CD4-positive, alpha-beta T cell treated with Interleukin-6 for 4 hours (primary cell): ENCODE data around the gene MGAT1.
A peak's percentile ranks its signal among the peaks of the same experiment; 100 is the strongest.
"Not testable (repeated sequence)": the region's sequence is repeated elsewhere in the genome, so short reads cannot be mapped to it uniquely, and the experiment has no call there.

Source experiments
- DNase-seq: peaks from one replicate; pipeline ENCODE4 v3.0.0-alpha.2; 2020; ENCODE audit warnings: mixed read lengths

Gene MGAT1

GRCh38 chr5:180802325-180803180, at the start of gene MGAT1:
Gene MGAT1, minus strand, starts transcription at chr5:180802806. Its CDS starts 9,835 bp downstream, at chr5:180792971.
- DNase-seq, result peak; percentile 86

GRCh38 chr5:180850434-180851078, 48.0 kb upstream of the MGAT1 start:
- DNase-seq, result no peak

GRCh38 chr5:180849827-180850226, 47.2 kb upstream of the MGAT1 start:
- DNase-seq, result no peak

- DNase-seq, result no peak
Observed at GRCh38 chr5:180848878-180849277, 46.3 kb upstream of the MGAT1 start.

GRCh38 chr5:180848265-180848664, 45.7 kb upstream of the MGAT1 start:
- no peak for DNase-seq

- DNase-seq, result no peak
Observed at GRCh38 chr5:180847026-180847425, 44.4 kb upstream of the MGAT1 start.

- DNase-seq, result no peak
Observed at GRCh38 chr5:180844858-180845257, 42.3 kb upstream of the MGAT1 start.

- DNase-seq, result no peak
Observed at GRCh38 chr5:180844432-180844831, 41.8 kb upstream of the MGAT1 start.

GRCh38 chr5:180839935-180840334, 37.3 kb upstream of the MGAT1 start:
- no peak for DNase-seq

- no peak for DNase-seq
Observed at GRCh38 chr5:180839227-180839626, 36.6 kb upstream of the MGAT1 start.

- no peak for DNase-seq
Observed at GRCh38 chr5:180837478-180837877, 34.9 kb upstream of the MGAT1 start.

GRCh38 chr5:180832638-180833068, 30.0 kb upstream of the MGAT1 start:
- peak; percentile 65 for DNase-seq

GRCh38 chr5:180831139-180832093, 28.8 kb upstream of the MGAT1 start:
- DNase-seq, result peak; percentile 84

- DNase-seq, result peak; percentile 79
Observed at GRCh38 chr5:180830253-180831138, 27.9 kb upstream of the MGAT1 start.

GRCh38 chr5:180829726-180830125, 27.1 kb upstream of the MGAT1 start:
- no peak for DNase-seq

- DNase-seq, result not testable (repeated sequence)
Observed at GRCh38 chr5:180828756-180829531, 26.3 kb upstream of the MGAT1 start.

GRCh38 chr5:180827374-180827773, 24.8 kb upstream of the MGAT1 start:
- not testable (repeated sequence) for DNase-seq

GRCh38 chr5:180825768-180826525, 23.3 kb upstream of the MGAT1 start:
- no peak for DNase-seq

GRCh38 chr5:180824630-180825476, 22.2 kb upstream of the MGAT1 start:
- no peak for DNase-seq
